IMR-90 (cell line): ENCODE results near the gene GSTT4. TPM values are rescaled to one million over a fixed set of nuclear protein-coding genes. Genes with fewer than 3 reads are reported as not detected.
"Not testable (repeated sequence)": the region's sequence is repeated elsewhere in the genome, so short reads cannot be mapped to it uniquely, and the experiment has no call there.

Source experiments
- ATAC-seq: fragments of 200-7000 bp; cut with Tn5 transposase; 2 replicates; pipeline ENCODE4 v1.9.1; 2020; ENCODE audit warnings: low read depth, mild to moderate bottlenecking, moderate library complexity
- BruUV-seq: library from RNA; stranded (reverse); fragments of 400-500 nt; replicated peaks from 2 replicates; lab custom pipeline; 2021; lab: Mats Ljungman, UMichigan
- CTCF ChIA-PET: fragments of 300-600 bp; formaldehyde crosslinking; extraction: SDS; loops from one replicate; lab custom pipeline; 2021; ENCODE audit warnings: antibody characterized with exemption; lab: Yijun Ruan, JAX
- POLR2A ChIA-PET: fragments of 300-600 bp; sonication (Branson Sonifier 250); formaldehyde crosslinking; loops from one replicate; lab custom pipeline; 2022; ENCODE audit warnings: antibody characterized with exemption; ENCODE audit not compliant: unreplicated experiment; lab: Charles Lee
- DNase-seq: peaks from one replicate; pipeline ENCODE4 v3.0.0; 2013
- H2AFZ ChIP-seq: replicated peaks from 2 replicates; pipeline ENCODE3; 2013; ENCODE audit warnings: low read length, mild to moderate bottlenecking; ENCODE audit not compliant: poor library complexity
- H2AK5ac ChIP-seq: 2 replicates; pipeline ENCODE4 v1.6.1; 2013; ENCODE audit warnings: low read depth, low read length, inconsistent platforms
- H2AK9ac ChIP-seq: replicated peaks from 2 replicates; pipeline ENCODE3; 2013; ENCODE audit warnings: mild to moderate bottlenecking, low read depth, low read length, moderate library complexity; ENCODE audit not compliant: poor library complexity
- H2BK120ac ChIP-seq: 2 replicates; pipeline ENCODE4 v1.6.1; 2013; ENCODE audit warnings: low read depth, low read length, inconsistent platforms
- H2BK15ac ChIP-seq: 3 replicates; pipeline ENCODE4 v1.6.1; 2013; ENCODE audit warnings: low read depth, low read length, inconsistent platforms
- H2BK20ac ChIP-seq: 2 replicates; pipeline ENCODE4 v1.6.1; 2013; ENCODE audit warnings: low read depth, mild to moderate bottlenecking, inconsistent platforms, low read length, moderate library complexity
- H2BK5ac ChIP-seq: 2 replicates; pipeline ENCODE4 v1.6.1; 2013; ENCODE audit warnings: mild to moderate bottlenecking, low read depth, low read length, inconsistent platforms; ENCODE audit not compliant: poor library complexity, severe bottlenecking
- H3K14ac ChIP-seq: replicated peaks from 2 replicates; pipeline ENCODE4 v1.6.1; 2013; ENCODE audit warnings: low read depth, low read length, inconsistent platforms
- H3K18ac ChIP-seq: 2 replicates; pipeline ENCODE4 v1.6.1; 2013; ENCODE audit warnings: low read depth, low read length, control low read depth
- H3K23ac ChIP-seq: 2 replicates; pipeline ENCODE4 v1.6.1; 2013; ENCODE audit warnings: low read depth, low read length, inconsistent platforms
- H3K27ac ChIP-seq: 2 replicates; pipeline ENCODE4 v1.5.1; 2013; ENCODE audit warnings: mild to moderate bottlenecking, control low read depth, low read length; ENCODE audit not compliant: insufficient read depth
- H3K27me3 ChIP-seq: 2 replicates; pipeline ENCODE4 v1.6.1; 2013; ENCODE audit warnings: low read length; ENCODE audit not compliant: control insufficient read depth, insufficient read depth
- H3K36me3 ChIP-seq: 2 replicates; pipeline ENCODE4 v1.6.1; 2013; ENCODE audit warnings: low read length, mixed read lengths; ENCODE audit not compliant: control insufficient read depth, insufficient read depth
- H3K4ac ChIP-seq: 2 replicates; pipeline ENCODE4 v1.6.1; 2013; ENCODE audit warnings: low read depth, low read length, inconsistent platforms
- H3K4me1 ChIP-seq: 2 replicates; pipeline ENCODE4 v1.6.1; 2013; ENCODE audit warnings: low read length, mixed read lengths; ENCODE audit not compliant: control insufficient read depth, insufficient read depth
- H3K4me2 ChIP-seq: 2 replicates; pipeline ENCODE4 v1.6.1; 2013; ENCODE audit warnings: low read depth, mild to moderate bottlenecking, control low read depth, low read length, moderate library complexity
- H3K4me3 ChIP-seq: 2 replicates; pipeline ENCODE4 v1.5.1; 2013; ENCODE audit warnings: low read depth, mild to moderate bottlenecking, control low read depth, low read length, moderate library complexity; ENCODE audit not compliant: insufficient read depth
- H3K56ac ChIP-seq: 2 replicates; pipeline ENCODE4 v1.6.1; 2013; ENCODE audit warnings: low read length, inconsistent platforms; ENCODE audit not compliant: insufficient read depth; ENCODE audit errors: extremely low read depth
- H3K79me1 ChIP-seq, 2 experiments: 2 replicates each; pipeline ENCODE4 v1.6.1; 2013; ENCODE audit warnings: low read length in 2 of 2, inconsistent platforms in 1 of 2, low read depth in 1 of 2
- H3K9ac ChIP-seq: 2 replicates; pipeline ENCODE4 v1.6.1; 2013; ENCODE audit warnings: low read depth, low read length, control low read depth
- H3K9me1 ChIP-seq: 2 replicates; pipeline ENCODE4 v1.6.1; 2013; ENCODE audit warnings: low read length, inconsistent platforms; ENCODE audit not compliant: insufficient read depth
- H3K9me3 ChIP-seq: 2 replicates; pipeline ENCODE4 v1.6.1; 2013; ENCODE audit warnings: low read length; ENCODE audit not compliant: control insufficient read depth, insufficient read depth
- H4K20me1 ChIP-seq: 2 replicates; pipeline ENCODE4 v1.6.1; 2013; ENCODE audit warnings: low read length, inconsistent platforms; ENCODE audit not compliant: insufficient read depth
- H4K5ac ChIP-seq: 2 replicates; pipeline ENCODE4 v1.6.1; 2013; ENCODE audit warnings: mild to moderate bottlenecking, low read depth, low read length, control low read depth
- H4K8ac ChIP-seq, 2 experiments: 2 replicates each; pipeline ENCODE4 v1.6.1; 2013; ENCODE audit warnings: low read depth in 2 of 2, low read length in 2 of 2, control low read depth in 1 of 2, inconsistent platforms in 1 of 2
- H4K91ac ChIP-seq: 2 replicates; pipeline ENCODE4 v1.6.1; 2013; ENCODE audit warnings: low read depth, low read length, inconsistent platforms; ENCODE audit not compliant: insufficient read depth
- WGBS, 2 experiments: methylation state at CpG; one replicate each; pipeline versions ENCODE4 v1.1.5 to v1.1.7; 2013; ENCODE audit warnings: missing lambda C conversion rate in 2 of 2; ENCODE audit not compliant: insufficient read length in 1 of 2; ENCODE audit errors: extremely low coverage in 2 of 2; 5-methylcytosine and 5-hydroxymethylcytosine counted together
- dilution Hi-C: fragments of 300-500 bp; cut with HindIII; formaldehyde crosslinking; loops from one replicate; pipeline ENCODE4 v1.14.3; 2018; ENCODE audit warnings: low sequenced_read_pairs; ENCODE audit not compliant: unreplicated experiment
- in situ Hi-C: fragments of 300-500 bp; cut with MboI; formaldehyde crosslinking; loops from 3 replicates; pipeline ENCODE4 v1.14.3; 2019; ENCODE audit warnings: low sequenced_read_pairs, inconsistent platforms, mixed read lengths
- intact Hi-C: fragments of 100-400 bp; cut with micrococcal nuclease; formaldehyde crosslinking; loops from 2 replicates; pipeline ENCODE4 v1.10.0; 2022
- polyA plus RNA-seq, 3 experiments: library from polyadenylated mRNA; depleted of rRNA; stranded (reverse); fragments of >200 nt; gene quantifications; 2 replicates each; pipeline ENCODE4 v1.2.3, GENCODE V29; 2012; ENCODE audit warnings: low replicate concordance in 1 of 3
- total RNA-seq: library from RNA; depleted of rRNA; stranded (reverse); fragments of >200 nt; gene quantifications from 2 replicates; pipeline ENCODE4 v1.2.3, GENCODE V29; 2012; rRNA removed

GSTT4 gene
- total and polyA plus RNA-seq, 2 of the 4 experiments (the other 2 are of a cell fraction): not detected

DNA sequence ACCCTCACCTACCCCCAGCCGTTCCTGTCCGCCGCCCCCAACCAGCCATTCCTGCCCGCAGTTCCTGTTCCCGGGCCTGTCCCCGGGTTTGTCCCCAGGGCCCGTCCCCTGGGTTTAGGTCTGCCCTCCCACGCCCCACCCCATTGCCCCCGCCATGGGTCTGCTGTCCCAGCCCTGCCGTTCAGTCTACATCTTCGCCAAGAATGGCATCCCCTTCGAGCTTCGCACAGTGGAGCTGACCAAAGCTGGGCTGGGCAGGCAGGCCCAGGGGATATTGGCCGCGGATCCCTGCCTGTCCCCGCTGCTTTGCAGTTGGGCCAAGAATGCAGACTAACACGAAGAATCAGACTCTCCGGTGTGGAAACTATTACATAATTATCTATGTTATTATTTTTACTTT is 55.5 kb downstream of the GSTT4 start:
- H3K36me3 ChIP-seq, BruUV-seq, H3K9me1 ChIP-seq, H2BK5ac ChIP-seq, dilution Hi-C loops, H2BK120ac ChIP-seq, ATAC-seq, H2AFZ ChIP-seq, H2AK9ac ChIP-seq, H4K91ac ChIP-seq, H3K79me1 ChIP-seq, H2BK15ac ChIP-seq, CTCF ChIA-PET, H3K14ac ChIP-seq, H3K27ac ChIP-seq, H3K56ac ChIP-seq, H3K4ac ChIP-seq, DNase-seq, H4K20me1 ChIP-seq, H3K4me1 ChIP-seq, H4K5ac ChIP-seq, H2AK5ac ChIP-seq, H3K27me3 ChIP-seq, H2BK20ac ChIP-seq, H3K9ac ChIP-seq, H3K18ac ChIP-seq, H4K8ac ChIP-seq, H3K4me3 ChIP-seq, H3K4me2 ChIP-seq, POLR2A ChIA-PET, H3K23ac ChIP-seq, H3K9me3 ChIP-seq, in situ Hi-C loops: not testable (repeated sequence)
- intact Hi-C loops: loop anchor here (10.0 kb wide), 3 partner anchors 85 to 405 kb away; partner anchors contain the start of gene MMP11
- 88% methylated on average over 5 of the region's 18 CpGs; no CpG with 5 or more reads in 1 of the 2 experiments for WGBS, 2 experiments

Other genes with a start within 250 kb of the GSTT4 start
- 1.7 and 2.3 TPM in 2 replicates for gene C22orf15, start 242.5 kb downstream of the GSTT4 start, total RNA-seq
- 3.1 and 3.5 TPM in 2 replicates for gene C22orf15, start 242.5 kb downstream of the GSTT4 start, polyA plus RNA-seq (2012; rRNA removed)
- 1.4 and 2.2 TPM in 2 replicates for gene CHCHD10, start 237.5 kb downstream of the GSTT4 start, total RNA-seq
- 10.8 and 11.2 TPM in 2 replicates for gene CHCHD10, start 237.5 kb downstream of the GSTT4 start, polyA plus RNA-seq (2012; rRNA removed)
- 1.4 and 2.2 TPM in 2 replicates for gene MMP11, start 232.6 kb downstream of the GSTT4 start, total RNA-seq
- gene MMP11, start 232.6 kb downstream of the GSTT4 start, polyA plus RNA-seq (2012; rRNA removed): 5.9 and 6.0 TPM in 2 replicates
- 97.5 and 110 TPM in 2 replicates for gene SMARCB1, start 218.5 kb downstream of the GSTT4 start, total RNA-seq
- gene SMARCB1, start 218.5 kb downstream of the GSTT4 start, polyA plus RNA-seq (2012; rRNA removed): 157 and 159 TPM in 2 replicates
- under 0.01 and 0.18 TPM in 2 replicates for gene DERL3, start 166.4 kb downstream of the GSTT4 start, total RNA-seq
- 0.50 and 0.62 TPM in 2 replicates for gene DERL3, start 166.4 kb downstream of the GSTT4 start, polyA plus RNA-seq (2012; rRNA removed)
- gene SLC2A11, start 147.6 kb downstream of the GSTT4 start, total RNA-seq: 2.8 and 3.2 TPM in 2 replicates
- gene SLC2A11, start 147.6 kb downstream of the GSTT4 start, polyA plus RNA-seq (2012; rRNA removed): 6.6 and 8.7 TPM in 2 replicates
- 123 and 125 TPM in 2 replicates for gene MIF, start 111.1 kb downstream of the GSTT4 start, total RNA-seq
- 530 and 798 TPM in 2 replicates for gene MIF, start 111.1 kb downstream of the GSTT4 start, polyA plus RNA-seq (2012; rRNA removed)
- gene GSTT2B, start 44.3 kb downstream of the GSTT4 start, total RNA-seq: 13.1 and 15.1 TPM in 2 replicates
- gene GSTT2B, start 44.3 kb downstream of the GSTT4 start, polyA plus RNA-seq (2012; rRNA removed): 76.7 and 77.0 TPM in 2 replicates
- gene DDTL, start 38.6 kb downstream of the GSTT4 start, total RNA-seq: 0.36 and 0.83 TPM in 2 replicates
- 1.5 TPM in 2 replicates for gene DDTL, start 38.6 kb downstream of the GSTT4 start, polyA plus RNA-seq (2012; rRNA removed)
- 54.8 and 58.9 TPM in 2 replicates for gene DDT, start 31.0 kb downstream of the GSTT4 start, total RNA-seq
- gene DDT, start 31.0 kb downstream of the GSTT4 start, polyA plus RNA-seq (2012; rRNA removed): 151 and 221 TPM in 2 replicates
- 1.1 and 1.4 TPM in 2 replicates for gene GSTT2, start 25.3 kb downstream of the GSTT4 start, total RNA-seq
- 4.6 and 6.9 TPM in 2 replicates for gene GSTT2, start 25.3 kb downstream of the GSTT4 start, polyA plus RNA-seq (2012; rRNA removed)
- 21.3 and 21.4 TPM in 2 replicates for gene CABIN1, start 5.9 kb upstream of the GSTT4 start, total RNA-seq
- gene CABIN1, start 5.9 kb upstream of the GSTT4 start, polyA plus RNA-seq (2012; rRNA removed): 23.3 and 27.6 TPM in 2 replicates
- 0.18 and 0.28 TPM in 2 replicates for gene SUSD2, start 176.0 kb upstream of the GSTT4 start, total RNA-seq
- gene SUSD2, start 176.0 kb upstream of the GSTT4 start, polyA plus RNA-seq (2012; rRNA removed): 1.6 and 2.4 TPM in 2 replicates
- 0.18 and 0.28 TPM in 2 replicates for gene GGT5, start 239.6 kb upstream of the GSTT4 start, total RNA-seq
- 3.1 and 5.8 TPM in 2 replicates for gene GGT5, start 239.6 kb upstream of the GSTT4 start, polyA plus RNA-seq (2012; rRNA removed)